ENCODE results near the gene MDK. TPM values are rescaled to one million over a fixed set of nuclear protein-coding genes. Genes with fewer than 3 reads are reported as not detected.

The MDK gene
- total RNA-seq, 1 experiment from 2014 or later, result 0.49 TPM

DNA sequence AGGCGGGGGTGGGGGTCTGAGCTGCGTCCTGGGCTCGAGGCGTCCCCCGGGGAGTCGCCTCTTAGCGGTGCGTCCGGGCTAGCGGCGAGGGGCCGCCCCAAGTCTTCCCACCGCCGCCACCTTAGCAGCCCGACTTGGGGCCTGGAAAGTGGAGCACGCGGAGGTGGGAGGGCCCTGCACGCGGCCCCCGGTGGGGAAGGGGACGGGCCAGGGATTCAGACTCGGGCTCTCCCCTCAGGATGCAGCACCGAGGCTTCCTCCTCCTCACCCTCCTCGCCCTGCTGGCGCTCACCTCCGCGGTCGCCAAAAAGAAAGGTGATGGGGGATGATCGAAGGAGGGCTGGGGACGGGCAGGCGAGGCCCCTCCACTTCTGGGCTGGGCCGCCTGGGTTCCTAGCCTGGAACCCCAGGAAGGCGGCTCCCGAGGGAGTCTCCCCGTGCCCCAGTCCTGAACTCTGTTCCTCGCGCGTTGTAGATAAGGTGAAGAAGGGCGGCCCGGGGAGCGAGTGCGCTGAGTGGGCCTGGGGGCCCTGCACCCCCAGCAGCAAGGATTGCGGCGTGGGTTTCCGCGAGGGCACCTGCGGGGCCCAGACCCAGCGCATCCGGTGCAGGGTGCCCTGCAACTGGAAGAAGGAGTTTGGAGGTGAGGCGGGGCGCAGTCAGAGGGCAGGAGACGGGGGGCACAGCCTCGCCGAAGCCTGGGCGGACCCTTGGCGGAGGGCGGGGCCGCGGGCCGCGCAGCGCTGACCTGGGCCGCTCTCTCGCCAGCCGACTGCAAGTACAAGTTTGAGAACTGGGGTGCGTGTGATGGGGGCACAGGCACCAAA is 563 bp downstream of the MDK start:
- Mint-ChIP-seq H3K27me3 (ENCODE audit: insufficient read depth, unreplicated experiment) (no peaks in the 10 kb centered on the region), H3K27ac (ENCODE audit: low read depth, unreplicated experiment) (no peak overlapping the region), H3K9me3 (ENCODE audit: unreplicated experiment) (no peaks in the 10 kb centered on the region), H3K4me3 (ENCODE audit: unreplicated experiment) (no peak overlapping the region), H3K36me3 (ENCODE audit: insufficient read depth, unreplicated experiment) (peaks cover 14% of the 10 kb centered on the region), H3K4me1 (ENCODE audit: insufficient read depth, unreplicated experiment) (peaks cover 5% of the 10 kb centered on the region)
- TF ChIP-seq CTCF (IDR thresholded peaks at IDR 0.05; ENCODE audit: unreplicated experiment), result no peak
- CTCF ChIA-PET, result no interaction called here
- POLR2A ChIA-PET, result no interaction called here
- DNase-seq (ENCODE audit: unreplicated experiment), result no peak
- BruUV-seq (replicated peaks), result no TSS peak
- intact Hi-C loops (cut with micrococcal nuclease), result no loop called here

GRCh38 chr11:46382646-46383403 is 1.4 kb downstream of the MDK start:
- Mint-ChIP-seq H3K36me3 (ENCODE audit: insufficient read depth, unreplicated experiment) (peaks cover 8% of the 10 kb centered on the region), H3K4me1 (ENCODE audit: insufficient read depth, unreplicated experiment) (peaks cover 6% of the 10 kb centered on the region), H3K27me3 (ENCODE audit: insufficient read depth, unreplicated experiment) (peaks cover 5% of the 10 kb centered on the region), H3K4me3 (ENCODE audit: unreplicated experiment) (no peak overlapping the region), H3K27ac (ENCODE audit: low read depth, unreplicated experiment) (no peak overlapping the region), H3K9me3 (ENCODE audit: unreplicated experiment) (no peaks in the 10 kb centered on the region)
- CTCF ChIA-PET, result interaction anchor here (0.8 to 1.3 kb wide), 4 partner anchors 15 to 146 kb away, joined by 4 to 5 read pairs (median 4); no protein-coding TSS in a partner anchor
- intact Hi-C loops (cut with micrococcal nuclease), result no loop called here
- no TSS peak for BruUV-seq (replicated peaks)
- POLR2A ChIA-PET, result interaction anchor here (0.7 to 0.8 kb wide), 2 partner anchors 10 to 11 kb away, joined by 3 read pairs; no protein-coding TSS in a partner anchor
- peak; percentile 35 for TF ChIP-seq CTCF (IDR thresholded peaks at IDR 0.05; ENCODE audit: unreplicated experiment)
- peak; percentile 64 for DNase-seq (ENCODE audit: unreplicated experiment)

DNA sequence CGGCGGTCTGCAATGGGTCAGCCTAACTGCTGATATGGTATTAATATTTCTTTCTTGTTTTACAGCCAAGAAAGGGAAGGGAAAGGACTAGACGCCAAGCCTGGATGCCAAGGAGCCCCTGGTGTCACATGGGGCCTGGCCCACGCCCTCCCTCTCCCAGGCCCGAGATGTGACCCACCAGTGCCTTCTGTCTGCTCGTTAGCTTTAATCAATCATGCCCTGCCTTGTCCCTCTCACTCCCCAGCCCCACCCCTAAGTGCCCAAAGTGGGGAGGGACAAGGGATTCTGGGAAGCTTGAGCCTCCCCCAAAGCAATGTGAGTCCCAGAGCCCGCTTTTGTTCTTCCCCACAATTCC is 1.9 kb downstream of the MDK start:
- no peak overlapping the region for H3K27ac Mint-ChIP-seq (ENCODE audit: low read depth, unreplicated experiment)
- no peak overlapping the region for H3K4me3 Mint-ChIP-seq (ENCODE audit: unreplicated experiment)
- POLR2A ChIA-PET, result interaction anchor here (0.7 to 0.8 kb wide), 2 partner anchors 9 to 11 kb away, joined by 3 read pairs; no protein-coding TSS in a partner anchor
- intact Hi-C loops (cut with micrococcal nuclease), result no loop called here
- BruUV-seq (replicated peaks), result no TSS peak
- CTCF ChIA-PET, result interaction anchor here (0.7 to 1.3 kb wide), 6 partner anchors 16 to 234 kb away, joined by 3 to 5 read pairs (median 4); no protein-coding TSS in a partner anchor
- peaks cover 5% of the 10 kb centered on the region for H3K36me3 Mint-ChIP-seq (ENCODE audit: insufficient read depth, unreplicated experiment)
- H3K4me1 Mint-ChIP-seq (ENCODE audit: insufficient read depth, unreplicated experiment), result peaks cover 6% of the 10 kb centered on the region
- DNase-seq (ENCODE audit: unreplicated experiment), result no peak
- peaks cover 11% of the 10 kb centered on the region for H3K27me3 Mint-ChIP-seq (ENCODE audit: insufficient read depth, unreplicated experiment)
- peak; percentile 6 for TF ChIP-seq CTCF (IDR thresholded peaks at IDR 0.05; ENCODE audit: unreplicated experiment)
- no peaks in the 10 kb centered on the region for H3K9me3 Mint-ChIP-seq (ENCODE audit: unreplicated experiment)
